Islet of Langerhans (tissue), 1 donor: ENCODE data around the gene SIPA1L3.
A peak's percentile ranks its signal among the peaks of the same experiment; 100 is the strongest.
"Not testable (repeated sequence)": the region's sequence is repeated elsewhere in the genome, so short reads cannot be mapped to it uniquely, and the experiment has no call there.

ENCODE experiments used
- FAIRE-seq: peaks from one replicate; lab custom pipeline; 2011; peaks lifted over from hg19 to GRCh38; lab: Jason Lieb, UNC

The SIPA1L3 gene

GRCh38 chr19:37920591-37921450 is 13.8 kb downstream of the SIPA1L3 start:
- FAIRE-seq, result no peak

- not testable (repeated sequence) for FAIRE-seq
Measured at GRCh38 chr19:37924573-37924972, 17.6 kb downstream of the SIPA1L3 start.

GRCh38 chr19:37925212-37925611 is 18.2 kb downstream of the SIPA1L3 start:
- FAIRE-seq, result no peak

- FAIRE-seq, result no peak
Measured at GRCh38 chr19:37926255-37926654, 19.2 kb downstream of the SIPA1L3 start.

- no peak for FAIRE-seq
Measured at GRCh38 chr19:37926711-37927110, 19.7 kb downstream of the SIPA1L3 start.

- FAIRE-seq, result no peak
Measured at GRCh38 chr19:37928527-37929286, 21.7 kb downstream of the SIPA1L3 start.

GRCh38 chr19:37929355-37929923 is 22.4 kb downstream of the SIPA1L3 start:
- FAIRE-seq, result no peak

- FAIRE-seq, result no peak
Measured at GRCh38 chr19:37930416-37930815, 23.4 kb downstream of the SIPA1L3 start.

- peak; percentile 43 for FAIRE-seq
Measured at GRCh38 chr19:37931881-37932655, 25.1 kb downstream of the SIPA1L3 start.

- FAIRE-seq, result no peak
Measured at GRCh38 chr19:37932985-37933936, 26.3 kb downstream of the SIPA1L3 start.

- peak; percentile 95 for FAIRE-seq
Measured at GRCh38 chr19:37933937-37934358, 26.9 kb downstream of the SIPA1L3 start.

- FAIRE-seq, result no peak
Measured at GRCh38 chr19:37935341-37935740, 28.3 kb downstream of the SIPA1L3 start.

- no peak for FAIRE-seq
Measured at GRCh38 chr19:37936166-37936565, 29.2 kb downstream of the SIPA1L3 start.

GRCh38 chr19:37936886-37937285 is 29.9 kb downstream of the SIPA1L3 start:
- FAIRE-seq, result no peak

GRCh38 chr19:37938353-37938752 is 31.3 kb downstream of the SIPA1L3 start:
- no peak for FAIRE-seq

- no peak for FAIRE-seq
Measured at GRCh38 chr19:37941782-37942515, 34.9 kb downstream of the SIPA1L3 start.

GRCh38 chr19:37942516-37942902 is 35.5 kb downstream of the SIPA1L3 start:
- no peak for FAIRE-seq

- FAIRE-seq, result no peak
Measured at GRCh38 chr19:37943480-37943879, 36.5 kb downstream of the SIPA1L3 start.

GRCh38 chr19:37946132-37946531 is 39.1 kb downstream of the SIPA1L3 start:
- FAIRE-seq, result no peak

GRCh38 chr19:37947778-37948177 is 40.8 kb downstream of the SIPA1L3 start:
- no peak for FAIRE-seq
